GM19395 (cell line): Measurements from ENCODE around the gene SHROOM2.

Experiments used
- ATAC-seq: cut with Tn5 transposase; IDR thresholded peaks from one replicate; pipeline ENCODE4 v1.9.1; 2021; ENCODE audit warnings: mild to moderate bottlenecking, moderate library complexity; ENCODE audit not compliant: unreplicated experiment

Gene SHROOM2

GRCh38 chrX:9887659-9888297, 101.5 kb downstream of the SHROOM2 start:
- no peak for ATAC-seq

GRCh38 chrX:9888953-9889470, 102.8 kb downstream of the SHROOM2 start:
- no peak for ATAC-seq

- ATAC-seq: no peak
These were observed 104.5 kb downstream of the SHROOM2 start for GRCh38 chrX:9890681-9891091.

- no peak for ATAC-seq
These were observed 109.1 kb downstream of the SHROOM2 start for GRCh38 chrX:9895225-9895912.

- ATAC-seq: no peak
These were observed 111.5 kb downstream of the SHROOM2 start for GRCh38 chrX:9897761-9898161.

- no peak for ATAC-seq
These were observed 113.4 kb downstream of the SHROOM2 start for GRCh38 chrX:9899640-9900111.

- ATAC-seq: no peak
These were observed 116.4 kb downstream of the SHROOM2 start for GRCh38 chrX:9902656-9903055.

GRCh38 chrX:9903146-9903545, 116.9 kb downstream of the SHROOM2 start:
- ATAC-seq: no peak

- ATAC-seq: no peak
These were observed 119.1 kb downstream of the SHROOM2 start for GRCh38 chrX:9905288-9905687.

- no peak for ATAC-seq
These were observed 119.5 kb downstream of the SHROOM2 start for GRCh38 chrX:9905721-9906120.

- ATAC-seq: no peak
These were observed 120.7 kb downstream of the SHROOM2 start for GRCh38 chrX:9906919-9907318.

GRCh38 chrX:9907645-9908387, 121.6 kb downstream of the SHROOM2 start:
- ATAC-seq: no peak

GRCh38 chrX:9909254-9909653, 123.0 kb downstream of the SHROOM2 start:
- ATAC-seq: no peak

- no peak for ATAC-seq
These were observed 125.3 kb downstream of the SHROOM2 start for GRCh38 chrX:9911487-9911886.

- no peak for ATAC-seq
These were observed 126.3 kb downstream of the SHROOM2 start for GRCh38 chrX:9912351-9913145.

- ATAC-seq: no peak
These were observed 126.9 kb downstream of the SHROOM2 start for GRCh38 chrX:9913146-9913433.

GRCh38 chrX:9917861-9918260, 131.6 kb downstream of the SHROOM2 start:
- ATAC-seq: no peak

GRCh38 chrX:9919632-9920172, 133.5 kb downstream of the SHROOM2 start:
- ATAC-seq: no peak

- ATAC-seq: no peak
These were observed 135.2 kb downstream of the SHROOM2 start for GRCh38 chrX:9921407-9921806.

GRCh38 chrX:9923357-9923756, 137.1 kb downstream of the SHROOM2 start:
- no peak for ATAC-seq

GRCh38 chrX:9926002-9926401, 139.8 kb downstream of the SHROOM2 start:
- no peak for ATAC-seq
